GM18498 (cell line): ENCODE measurements around the gene HDAC6.

Source experiments
- ATAC-seq: cut with Tn5 transposase; IDR thresholded peaks from one replicate; pipeline ENCODE4 v1.9.1; 2021; ENCODE audit warnings: mild to moderate bottlenecking, moderate library complexity; ENCODE audit not compliant: unreplicated experiment

HDAC6 gene

GRCh38 chrX:48801280-48802088 lies at the start of gene HDAC6:
Gene HDAC6, plus strand, starts transcription at chrX:48802067. Its CDS starts 626 bp downstream, at chrX:48802693.
- peak; percentile 87 for ATAC-seq

GRCh38 chrX:48752498-48752897 lies 49.4 kb upstream of the HDAC6 start:
- no peak for ATAC-seq

GRCh38 chrX:48753708-48754228 lies 48.1 kb upstream of the HDAC6 start:
- ATAC-seq: no peak

- no peak for ATAC-seq
Measured at GRCh38 chrX:48754238-48754637, 47.6 kb upstream of the HDAC6 start.

GRCh38 chrX:48761674-48762471 lies 40.0 kb upstream of the HDAC6 start, which contains the start of gene GLOD5:
Gene GLOD5, plus strand, starts transcription at chrX:48761747. Its CDS starts 44 bp downstream, at chrX:48761791.
- ATAC-seq: no peak

GRCh38 chrX:48769230-48769629 lies 32.6 kb upstream of the HDAC6 start:
- no peak for ATAC-seq

GRCh38 chrX:48770296-48770695 lies 31.6 kb upstream of the HDAC6 start:
- no peak for ATAC-seq

GRCh38 chrX:48772602-48773001 lies 29.3 kb upstream of the HDAC6 start:
- ATAC-seq: no peak

GRCh38 chrX:48776818-48777439 lies 24.9 kb upstream of the HDAC6 start:
- ATAC-seq: no peak

- ATAC-seq: no peak
Measured at GRCh38 chrX:48779399-48779798, 22.5 kb upstream of the HDAC6 start.

GRCh38 chrX:48781705-48782104 lies 20.2 kb upstream of the HDAC6 start:
- ATAC-seq: no peak

- no peak for ATAC-seq
Measured at GRCh38 chrX:48782216-48782615, 19.7 kb upstream of the HDAC6 start.

- ATAC-seq: no peak
Measured at GRCh38 chrX:48782795-48783194, 19.1 kb upstream of the HDAC6 start.

GRCh38 chrX:48784726-48785125 lies 17.1 kb upstream of the HDAC6 start:
- no peak for ATAC-seq

- ATAC-seq: no peak
Measured at GRCh38 chrX:48785186-48785539, 16.7 kb upstream of the HDAC6 start.

GRCh38 chrX:48785540-48786214 lies 16.2 kb upstream of the HDAC6 start:
- no peak for ATAC-seq

- ATAC-seq: no peak
Measured at GRCh38 chrX:48786341-48786800, 15.5 kb upstream of the HDAC6 start, which contains the start of gene GATA1. Gene GATA1, plus strand, starts transcription at chrX:48786590. Its CDS starts 4,520 bp downstream, at chrX:48791110.

- ATAC-seq: no peak
Measured at GRCh38 chrX:48786825-48787504, 14.9 kb upstream of the HDAC6 start.

GRCh38 chrX:48787505-48788443 lies 14.1 kb upstream of the HDAC6 start:
- no peak for ATAC-seq
